HG03354 (cell line): ENCODE measurements around the gene FOSL1.
A peak's percentile ranks its signal among the peaks of the same experiment; 100 is the strongest.

ENCODE experiments used
- ATAC-seq: cut with Tn5 transposase; IDR thresholded peaks from one replicate; pipeline ENCODE4 v1.9.1; 2021; ENCODE audit warnings: mild to moderate bottlenecking; ENCODE audit not compliant: unreplicated experiment, poor library complexity, severe bottlenecking

FOSL1 gene

DNA sequence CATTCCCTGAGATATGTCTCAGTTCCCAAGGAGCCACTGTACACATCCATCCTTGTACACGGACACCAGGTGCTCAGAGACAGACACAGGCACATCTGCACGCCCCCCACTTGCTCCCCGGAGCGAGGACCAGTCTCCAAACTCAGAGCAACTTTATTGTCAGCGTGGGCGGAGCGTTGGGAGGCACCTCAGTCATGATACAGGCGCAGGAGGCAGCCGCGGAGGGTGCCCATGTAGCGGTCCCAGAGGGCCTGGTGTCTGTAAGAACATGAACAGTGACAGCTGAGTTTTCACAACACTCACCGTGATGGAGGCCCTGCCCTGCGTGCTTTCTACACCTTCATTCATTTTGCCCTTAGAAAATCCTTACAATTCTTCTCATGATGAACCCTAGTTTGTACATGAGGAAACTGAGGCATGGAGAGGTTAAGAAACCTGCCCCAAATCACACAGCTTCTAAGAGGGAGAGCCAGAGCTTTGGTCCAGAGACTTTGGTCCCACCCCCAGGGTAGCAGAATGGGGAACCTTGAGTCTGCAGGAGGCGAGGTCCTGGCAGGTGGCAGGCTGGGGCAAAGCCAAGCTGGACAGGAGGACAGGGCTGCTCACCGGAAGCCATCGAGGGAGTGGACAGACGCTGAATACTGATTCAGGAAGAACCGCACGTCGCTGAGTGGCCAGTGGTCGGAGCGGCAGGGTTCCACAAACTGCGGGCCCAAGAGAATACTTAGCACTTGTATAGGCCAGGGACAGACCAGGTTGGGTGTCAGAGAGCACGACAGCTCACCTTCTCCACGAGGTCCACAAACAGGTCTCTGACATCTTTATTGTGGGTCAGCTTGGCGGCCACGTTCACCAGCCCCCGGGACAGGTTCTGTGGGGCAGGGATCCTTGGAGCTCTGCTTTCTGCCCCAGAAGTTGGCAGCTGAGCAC is 16.1 kb downstream of the FOSL1 start:
- ATAC-seq = no peak

DNA sequence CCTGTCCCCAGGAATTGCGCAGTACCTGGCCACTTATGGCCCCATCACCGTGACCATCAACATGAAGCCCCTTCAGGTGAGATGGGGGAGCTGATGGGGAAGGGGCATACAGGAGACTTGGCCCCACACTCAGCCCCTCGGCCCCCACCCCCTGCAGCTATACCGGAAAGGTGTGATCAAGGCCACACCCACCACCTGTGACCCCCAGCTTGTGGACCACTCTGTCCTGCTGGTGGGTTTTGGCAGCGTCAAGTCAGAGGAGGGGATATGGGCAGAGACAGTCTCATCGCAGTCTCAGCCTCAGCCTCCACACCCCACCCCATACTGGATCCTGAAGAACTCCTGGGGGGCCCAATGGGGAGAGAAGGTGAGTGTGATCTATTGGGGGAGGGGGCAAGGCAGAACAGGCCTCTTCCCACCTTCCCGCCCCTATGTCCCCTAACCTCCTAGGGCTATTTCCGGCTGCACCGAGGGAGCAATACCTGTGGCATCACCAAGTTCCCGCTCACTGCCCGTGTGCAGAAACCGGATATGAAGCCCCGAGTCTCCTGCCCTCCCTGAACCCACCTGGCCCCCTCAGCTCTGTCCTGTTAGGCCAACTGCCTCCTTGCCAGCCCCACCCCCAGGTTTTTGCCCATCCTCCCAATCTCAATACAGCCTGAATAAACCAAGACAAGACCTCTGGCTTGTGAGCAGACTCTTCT is 17.0 kb downstream of the FOSL1 start:
- ATAC-seq = no peak

DNA sequence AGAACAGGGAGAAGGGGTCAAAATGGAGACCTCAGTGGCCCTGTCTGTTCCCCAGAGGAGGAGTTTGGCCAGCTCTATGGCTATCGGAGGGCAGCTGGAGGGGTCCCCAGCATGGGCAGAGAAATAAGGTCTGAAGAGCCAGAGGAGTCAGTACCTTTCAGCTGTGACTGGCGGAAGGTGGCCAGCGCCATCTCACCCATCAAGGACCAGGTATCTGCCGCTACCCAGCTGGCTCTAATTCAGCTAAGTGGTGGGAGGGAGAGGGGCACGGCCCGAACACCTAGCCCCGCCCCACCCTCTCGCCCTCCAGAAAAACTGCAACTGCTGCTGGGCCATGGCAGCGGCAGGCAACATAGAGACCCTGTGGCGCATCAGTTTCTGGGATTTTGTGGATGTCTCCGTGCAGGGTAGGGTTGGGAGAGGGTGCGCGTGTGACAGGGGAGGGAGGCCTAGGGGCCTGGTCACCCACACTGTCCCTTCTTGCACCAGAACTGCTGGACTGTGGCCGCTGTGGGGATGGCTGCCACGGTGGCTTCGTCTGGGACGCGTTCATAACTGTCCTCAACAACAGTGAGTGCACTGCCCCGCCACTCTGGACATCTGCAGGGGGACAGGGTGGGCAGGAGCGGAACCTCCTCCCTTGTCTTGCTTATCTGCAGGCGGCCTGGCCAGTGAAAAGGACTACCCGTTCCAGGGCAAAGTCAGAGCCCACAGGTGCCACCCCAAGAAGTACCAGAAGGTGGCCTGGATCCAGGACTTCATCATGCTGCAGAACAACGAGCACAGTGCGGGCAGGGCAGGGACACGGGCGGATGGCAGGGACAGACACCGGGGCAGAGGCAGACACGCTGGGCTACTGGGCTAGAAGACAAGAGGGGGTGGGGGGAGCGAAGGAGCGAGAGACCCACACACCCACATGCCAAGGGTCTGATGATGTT is 17.8 kb downstream of the FOSL1 start:
- ATAC-seq = no peak

DNA sequence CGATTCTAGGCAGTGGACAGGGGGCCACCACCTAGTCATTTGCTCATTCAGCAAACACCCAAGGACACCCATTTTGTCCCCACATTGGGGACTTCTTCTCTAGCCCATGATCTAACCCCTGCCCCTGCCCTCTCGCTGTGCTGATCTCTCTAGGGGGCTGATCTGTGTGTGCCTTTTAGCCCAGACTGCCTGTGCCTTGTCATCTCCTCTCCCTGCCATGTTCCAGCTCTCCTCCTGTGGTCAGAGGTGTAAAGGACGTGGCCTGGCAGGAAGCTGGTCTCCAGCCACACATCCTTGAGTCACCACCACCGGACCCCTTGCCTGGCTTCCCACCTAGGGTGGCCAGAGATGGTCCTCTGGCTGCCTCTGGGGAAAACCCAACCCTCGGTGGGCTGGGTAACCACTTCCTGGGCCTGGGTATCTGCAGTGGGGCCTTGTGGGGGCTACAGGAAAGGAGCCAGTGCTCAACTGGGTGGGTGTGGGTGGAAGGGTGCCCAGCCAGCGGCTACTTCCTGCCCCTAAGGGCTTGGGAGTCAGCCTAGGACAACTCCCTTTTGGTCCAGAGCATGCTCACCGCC is 19.3 kb downstream of the FOSL1 start:
- no peak for ATAC-seq

DNA sequence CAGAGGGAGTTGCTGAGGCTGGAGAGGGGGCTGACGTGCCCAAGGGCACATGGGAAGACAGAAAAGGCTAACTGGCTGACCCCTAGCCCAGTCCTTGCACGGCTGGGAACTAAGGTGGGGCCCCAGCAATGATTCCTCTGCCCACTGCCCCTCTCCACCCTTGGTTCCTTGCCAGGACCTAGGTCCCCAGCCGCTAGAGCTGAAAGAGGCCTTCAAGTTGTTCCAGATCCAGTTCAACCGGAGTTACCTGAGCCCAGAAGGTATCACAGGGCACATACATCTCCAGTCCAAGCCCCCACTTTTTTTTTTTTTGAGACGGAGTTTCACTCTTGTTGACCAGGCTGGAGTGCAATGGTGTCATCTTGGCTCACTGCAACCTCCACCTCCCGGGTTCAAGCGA is 20.2 kb downstream of the FOSL1 start:
- no peak for ATAC-seq

DNA sequence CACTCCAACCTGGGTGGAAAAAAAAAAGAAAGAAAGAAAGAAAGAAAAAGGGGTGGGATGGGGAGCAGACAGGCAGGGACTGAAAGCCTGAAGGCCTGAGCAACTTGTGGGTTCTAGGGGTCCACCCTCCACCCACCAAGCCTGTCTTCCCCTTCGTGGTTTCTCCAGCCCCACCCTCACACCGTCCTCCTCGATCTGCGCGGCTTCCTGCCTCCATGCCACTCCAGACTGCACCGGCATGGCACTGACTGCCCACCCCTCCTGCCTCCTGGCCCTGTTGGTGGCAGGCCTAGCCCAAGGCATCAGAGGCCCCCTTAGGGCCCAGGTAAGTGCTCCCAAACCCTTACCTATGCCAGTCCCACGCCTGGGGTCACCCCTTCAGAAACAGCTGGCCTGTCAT is 20.6 kb downstream of the FOSL1 start, which contains the start of gene CTSW:
Gene CTSW, plus strand, starts transcription at position 221 of the 400 bp plus-strand sequence. Its CDS starts 18 bp downstream, at position 239.
- ATAC-seq = no peak

DNA sequence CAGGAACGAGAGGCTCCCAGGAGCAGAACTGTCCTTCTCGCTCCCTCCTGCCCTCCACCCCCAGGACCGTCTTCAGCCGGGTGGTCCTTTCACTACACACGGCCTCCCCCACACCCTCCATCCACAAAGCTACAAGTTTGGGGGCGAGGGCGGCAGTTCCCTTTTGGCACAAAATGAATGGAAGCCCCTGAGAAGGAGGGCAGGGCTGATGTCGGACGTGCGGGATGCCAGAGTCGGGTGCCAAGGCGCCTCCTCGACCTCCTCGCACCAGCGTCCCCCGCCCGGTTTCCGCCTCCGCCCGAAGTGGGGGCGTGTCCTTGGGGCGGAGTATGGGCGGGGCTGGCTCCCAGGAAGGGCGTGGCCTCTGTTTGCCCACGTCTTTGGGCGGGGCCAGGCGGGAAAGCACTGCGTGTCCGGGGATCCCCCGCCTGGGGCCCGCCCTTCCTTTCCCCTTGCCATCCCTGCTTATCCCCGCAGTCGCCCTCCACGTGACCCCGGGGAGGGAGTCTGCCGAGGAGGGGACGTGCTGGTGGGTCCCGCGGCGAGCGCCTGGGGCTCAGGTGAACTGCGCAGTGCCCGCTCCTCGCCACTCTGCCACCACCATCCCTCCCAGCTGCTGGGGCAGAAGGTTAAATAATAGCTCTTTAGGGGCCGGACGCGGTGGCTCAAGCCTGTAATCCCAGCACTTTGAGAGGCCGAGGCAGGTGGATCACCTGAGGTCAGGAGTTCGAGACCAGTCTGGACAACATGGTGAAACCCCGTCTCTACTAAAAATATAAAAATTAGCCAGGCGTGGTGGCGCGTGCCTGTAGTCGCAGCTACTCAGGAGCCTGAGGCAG is 26.7 kb downstream of the FOSL1 start:
- ATAC-seq = peak; percentile 80

DNA sequence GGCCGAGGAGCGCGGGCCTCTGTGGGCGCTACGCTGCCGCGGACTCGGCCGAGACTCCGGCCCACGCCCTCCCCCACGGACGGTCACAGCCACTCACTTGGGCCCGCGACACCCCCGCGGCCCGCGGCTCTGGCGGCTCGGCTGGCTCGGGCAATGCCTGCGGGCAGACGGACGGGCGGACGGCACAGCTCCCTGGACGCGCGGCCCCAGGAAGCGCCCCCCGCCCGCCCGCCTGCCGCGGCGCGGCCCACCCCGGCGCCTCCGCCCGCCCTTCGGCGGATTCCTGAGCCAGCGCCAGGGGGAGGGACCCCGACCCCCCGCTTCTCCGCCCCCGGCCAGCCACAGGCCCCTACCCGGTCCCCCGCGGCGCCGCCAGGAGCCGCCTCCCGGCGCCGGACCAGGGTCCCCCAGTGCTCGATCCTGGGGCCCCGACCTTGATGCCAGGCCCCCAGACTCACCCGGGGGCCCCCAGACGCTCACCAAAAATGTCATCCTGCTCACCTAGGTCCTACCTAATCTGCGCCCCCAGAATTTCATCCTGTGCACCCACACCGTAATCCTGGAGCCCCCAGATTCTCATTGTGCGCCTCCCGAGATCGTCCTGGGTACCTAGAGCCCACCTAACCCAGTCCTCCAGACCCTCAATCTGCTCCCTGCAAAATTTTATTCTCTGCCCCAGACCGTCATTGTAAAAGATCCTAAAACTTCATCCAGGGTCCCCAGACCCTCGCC is 27.4 kb downstream of the FOSL1 start, which contains the start of gene EFEMP2:
Gene EFEMP2, minus strand, starts transcription at position 215 of the 732 bp plus-strand sequence. CDS start 446 bp downstream, outside the sequence.
- ATAC-seq = no peak

DNA sequence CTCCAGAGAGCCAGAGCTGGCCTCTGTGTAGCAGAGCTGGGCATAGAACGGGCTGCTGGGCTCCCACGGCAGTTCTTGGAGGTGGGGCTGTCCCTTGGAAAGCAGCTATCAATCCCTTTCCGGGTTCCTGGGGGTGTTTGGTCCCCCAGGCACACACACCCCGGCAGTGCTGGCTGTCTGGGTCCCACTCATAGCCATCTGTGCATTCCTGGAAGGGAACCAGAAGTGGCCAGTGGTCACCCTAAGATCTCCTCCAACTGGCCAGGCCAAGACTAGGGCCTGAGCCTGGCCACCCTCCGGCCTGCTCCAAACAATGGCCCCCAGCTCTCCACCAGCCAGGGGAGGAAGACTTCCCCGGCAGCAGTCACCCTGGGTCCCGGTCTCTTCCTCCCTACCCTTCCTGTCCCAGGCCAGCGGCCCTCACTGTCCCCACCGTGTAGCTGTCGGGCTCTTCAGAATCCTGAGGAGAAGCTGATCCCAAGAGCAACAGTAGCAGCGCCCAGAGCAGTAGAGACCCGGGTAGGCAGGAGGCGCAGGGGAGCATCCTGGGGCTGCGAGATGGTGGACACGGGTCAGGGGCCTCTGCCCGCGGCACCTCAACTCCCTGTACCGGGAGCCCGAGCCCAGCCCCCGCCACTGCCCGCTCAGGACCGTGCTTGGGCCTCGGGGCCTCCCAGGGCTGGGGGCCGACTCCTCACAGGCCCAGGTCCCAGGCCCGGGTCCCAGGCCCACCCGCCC is 28.2 kb downstream of the FOSL1 start:
- no peak for ATAC-seq

DNA sequence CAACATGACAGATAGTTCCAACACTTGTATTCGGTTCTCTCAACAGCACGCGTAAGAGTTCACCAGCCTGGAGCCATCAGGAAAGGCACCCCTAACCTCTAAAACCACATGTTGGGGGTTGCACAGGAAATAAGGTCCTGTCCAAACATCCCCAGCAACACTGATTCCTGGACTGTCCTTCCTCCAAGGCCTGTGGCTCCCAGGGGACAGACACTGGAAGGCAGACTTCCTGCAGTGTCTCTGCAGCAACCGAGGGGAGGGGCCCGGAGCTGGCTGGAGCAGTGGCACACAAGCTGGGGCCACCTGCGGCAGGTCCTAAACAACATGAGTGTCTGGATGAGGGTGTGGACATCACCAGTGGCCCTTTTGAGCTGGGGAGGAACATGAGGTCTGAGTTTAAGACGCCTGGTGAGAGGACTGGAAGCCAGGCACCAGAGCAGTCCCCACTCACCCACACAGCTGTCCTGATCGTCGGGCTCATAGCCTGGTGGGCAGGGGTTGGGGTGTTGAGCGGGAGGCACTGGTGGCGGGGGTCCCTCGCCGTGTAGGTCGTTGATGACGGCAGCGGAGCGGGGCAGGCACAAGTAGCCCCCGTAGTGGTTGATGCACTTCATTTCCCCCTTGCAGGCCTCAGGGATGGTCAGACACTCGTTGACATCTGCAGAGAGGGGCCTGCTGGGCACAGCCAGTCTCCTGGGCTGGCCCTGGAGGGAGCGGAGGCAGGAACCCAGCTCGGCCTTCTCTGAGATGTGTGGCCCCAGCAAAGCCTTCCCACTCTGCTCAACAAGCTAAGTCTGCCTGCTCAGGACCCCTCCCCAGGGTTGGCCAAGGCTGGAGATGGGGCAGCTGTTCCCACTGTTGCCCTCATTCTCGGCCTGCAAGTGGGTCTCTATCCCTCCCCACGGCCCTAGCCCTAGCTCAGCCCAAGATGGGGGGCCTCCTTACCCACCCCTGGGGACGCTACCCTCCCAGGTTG is 29.2 kb downstream of the FOSL1 start:
- ATAC-seq = no peak

DNA sequence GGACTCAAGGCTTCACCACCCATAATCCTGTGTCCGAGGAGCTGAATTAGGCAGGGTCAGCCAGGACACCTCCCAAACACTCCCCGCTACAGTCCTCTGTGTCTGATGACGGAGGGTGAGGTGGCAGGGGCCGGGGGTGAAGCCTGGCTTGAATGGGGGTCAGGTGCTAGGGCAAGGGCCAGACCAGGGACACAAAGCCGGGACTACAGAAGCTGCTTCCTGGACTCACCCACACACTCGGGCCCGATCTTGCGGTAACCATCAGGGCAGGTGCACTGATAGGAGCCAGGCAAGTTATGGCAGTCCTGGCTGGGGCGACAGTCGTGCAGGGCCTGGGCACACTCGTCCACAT is 29.9 kb downstream of the FOSL1 start:
- no peak for ATAC-seq

DNA sequence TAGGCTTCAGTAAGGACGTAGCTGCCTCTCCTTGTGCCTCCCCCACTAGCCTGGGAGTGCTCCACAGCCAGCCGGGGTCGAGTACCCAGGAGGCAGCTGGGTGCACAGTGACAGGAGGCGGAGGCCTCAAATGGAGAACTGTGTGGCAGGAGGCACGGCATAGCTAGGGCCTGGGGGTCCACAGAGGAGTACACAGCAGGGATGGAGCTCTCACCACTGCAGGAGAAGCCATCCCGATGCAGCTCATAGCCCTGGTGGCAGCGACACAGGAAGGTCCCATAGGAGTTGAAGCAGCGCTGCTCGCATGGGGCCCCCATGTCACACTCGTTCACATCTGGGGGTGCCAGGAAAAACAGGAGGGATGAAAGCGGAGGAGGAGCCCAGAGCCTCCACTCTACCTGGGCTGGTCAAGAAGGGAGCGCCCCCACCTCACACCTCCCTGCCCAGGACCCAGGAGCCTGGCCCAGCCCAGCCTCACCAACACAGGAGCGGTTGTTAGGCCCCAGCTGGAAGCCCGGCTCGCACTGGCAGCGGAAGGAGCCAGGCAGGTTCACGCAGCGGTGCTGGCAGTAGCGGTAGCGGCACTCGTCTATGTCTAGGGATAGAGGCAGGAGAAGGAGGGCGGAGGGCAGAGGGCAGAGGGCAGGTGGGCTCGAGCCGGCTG is 30.4 kb downstream of the FOSL1 start:
- no peak for ATAC-seq

DNA sequence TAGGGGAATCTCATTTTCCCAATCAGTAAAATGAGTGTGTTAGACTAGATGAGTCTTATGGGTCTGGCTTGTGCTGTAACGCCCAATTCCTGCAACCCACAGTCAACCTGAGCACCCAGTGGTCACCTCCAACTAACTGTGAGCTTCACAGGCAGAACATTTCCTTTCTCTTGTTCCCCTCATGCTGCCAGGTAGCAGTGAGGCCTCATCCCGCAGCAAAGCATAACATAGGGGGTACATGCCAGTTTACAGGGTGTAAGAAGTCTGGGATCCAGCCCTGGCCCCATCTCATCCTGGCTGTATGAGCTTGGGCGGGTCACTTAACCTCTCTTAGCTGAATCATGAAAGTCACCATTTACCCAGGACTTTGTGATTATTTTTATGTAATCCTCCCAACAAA is 31.3 kb downstream of the FOSL1 start:
- no peak for ATAC-seq

DNA sequence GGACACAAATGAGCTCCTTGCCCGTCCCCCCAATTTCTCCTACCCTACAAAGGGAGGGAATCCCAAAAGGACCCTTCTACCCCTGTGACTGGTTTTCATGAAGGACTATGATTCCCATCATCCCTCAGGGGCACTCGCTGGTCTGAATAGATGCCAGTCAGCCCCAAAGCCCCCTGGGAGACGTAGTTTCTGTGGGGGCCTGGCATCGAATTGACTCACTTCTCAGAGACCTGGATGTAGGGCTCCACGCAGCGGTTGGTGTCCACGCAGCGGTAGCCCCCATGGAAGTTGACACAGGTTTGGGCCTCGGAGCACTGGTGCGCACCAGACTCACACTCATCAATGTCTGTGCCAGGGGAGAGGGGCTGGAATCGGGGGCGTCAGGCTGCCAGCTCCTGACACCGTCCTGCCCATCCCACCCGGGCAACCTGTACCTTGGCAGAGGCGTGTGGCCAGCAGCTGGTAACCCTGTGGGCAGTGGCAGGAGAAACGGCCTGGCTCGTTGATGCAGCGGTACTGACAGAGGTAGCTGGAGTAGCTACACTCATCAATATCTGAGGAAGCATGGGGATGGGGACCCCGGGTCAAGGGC is 32.0 kb downstream of the FOSL1 start:
- no peak for ATAC-seq

DNA sequence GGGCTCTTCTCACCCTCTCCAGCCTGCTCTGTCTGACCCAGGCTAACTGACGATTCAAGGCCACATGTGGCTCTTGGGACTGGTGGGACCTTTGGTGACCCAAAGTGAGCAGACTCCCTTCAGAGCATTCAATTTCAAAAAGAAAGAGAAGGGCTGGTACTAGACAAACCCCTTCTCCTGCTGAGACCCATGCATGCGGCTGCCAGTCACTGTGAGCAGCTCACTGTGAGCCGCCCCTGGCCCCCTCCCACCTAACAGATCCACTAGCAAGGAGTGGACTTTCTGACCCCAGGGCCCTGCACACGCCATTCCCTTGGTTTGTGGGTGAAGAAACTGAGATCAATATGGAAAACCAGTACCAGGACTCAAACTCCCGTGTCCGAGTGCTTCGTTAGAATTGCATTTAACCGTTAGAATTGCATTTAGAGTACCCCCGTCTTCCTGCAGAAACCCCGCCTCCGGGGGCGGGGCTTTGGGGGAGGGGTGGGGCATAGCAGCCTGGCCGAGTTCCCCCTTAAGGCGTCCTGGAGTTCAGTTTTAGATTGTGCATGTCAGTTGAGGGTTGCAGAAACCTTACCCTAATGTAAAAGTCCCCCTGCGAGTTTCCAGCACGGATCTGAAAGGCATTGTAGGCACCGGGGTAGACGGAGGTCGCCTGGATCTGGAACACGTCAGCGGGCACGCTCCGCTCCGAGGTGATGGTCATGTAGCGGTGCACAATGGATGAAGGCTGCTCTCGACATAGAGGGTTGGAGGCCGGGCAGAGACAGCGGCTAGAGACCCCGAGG is 32.7 kb downstream of the FOSL1 start:
- no peak for ATAC-seq
